Activated CD8-positive, alpha-beta T cell treated with anti-CD3 and anti-CD28 coated beads for 36 hours (primary cell): ENCODE measurements around the gene IGF2R. TPM values are rescaled to one million over a fixed set of nuclear protein-coding genes. Genes with fewer than 3 reads are reported as not detected.

Source experiments
- ATAC-seq: fragments of 200-7000 bp; cut with Tn5 transposase; one replicate; pipeline ENCODE4 v1.10.0; 2021; ENCODE audit warnings: mild to moderate bottlenecking, moderate library complexity
- CTCF ChIA-PET: fragments of 350-600 bp; sonication (Branson Sonifier 250); formaldehyde crosslinking; loops from one replicate; lab custom pipeline; 2021; ENCODE audit warnings: antibody characterized with exemption; lab: Charles Lee
- POLR2A ChIA-PET: fragments of 350-600 bp; sonication (Branson Sonifier 250); formaldehyde crosslinking; loops from one replicate; lab custom pipeline; 2021; ENCODE audit warnings: antibody characterized with exemption; lab: Charles Lee
- DNase-seq: peaks from one replicate; pipeline ENCODE4 v3.0.0-alpha.2; 2020
- H3K27ac Mint-ChIP-seq: one replicate; pipeline ENCODE4 v1.8.0; 2021; ENCODE audit warnings: mild to moderate bottlenecking, mixed read lengths
- H3K27me3 Mint-ChIP-seq: one replicate; pipeline ENCODE4 v1.8.0; 2021; ENCODE audit warnings: mixed read lengths
- H3K36me3 Mint-ChIP-seq: one replicate; pipeline ENCODE4 v1.8.0; 2021; ENCODE audit warnings: low read depth, mixed read lengths
- H3K4me1 Mint-ChIP-seq: one replicate; pipeline ENCODE4 v1.8.0; 2021; ENCODE audit warnings: low read depth, mixed read lengths
- H3K4me3 Mint-ChIP-seq: one replicate; pipeline ENCODE4 v1.8.0; 2021; ENCODE audit warnings: mild to moderate bottlenecking, moderate library complexity, mixed read lengths
- H3K9me3 Mint-ChIP-seq: one replicate; pipeline ENCODE4 v1.8.0; 2021; ENCODE audit warnings: mixed read lengths
- CTCF ChIP-seq: fragments of 200-600 bp; IDR thresholded peaks from one replicate; pipeline ENCODE4 v1.8.0; 2022; ENCODE audit warnings: antibody characterized with exemption, mild to moderate bottlenecking
- intact Hi-C: fragments of 100-400 bp; cut with micrococcal nuclease; formaldehyde crosslinking; loops from one replicate; pipeline ENCODE4 v1.10.0; 2022
- total RNA-seq, 2 experiments: library from RNA; stranded (reverse); gene quantifications; one replicate each; pipeline ENCODE4 v1.2.3, GENCODE V29; 2021

Gene IGF2R
- total RNA-seq, 2 experiments from 2014 or later = 81.7 to 82.4 TPM

- no peak for ATAC-seq
- no peak for DNase-seq
- H3K27me3 Mint-ChIP-seq = no peaks in the 10 kb centered on the region
- H3K4me3 Mint-ChIP-seq = no peak overlapping the region
- H3K4me1 Mint-ChIP-seq = peaks cover 48% of the 10 kb centered on the region
- no peak overlapping the region for H3K27ac Mint-ChIP-seq
- intact Hi-C loops = no loop called here
- TF ChIP-seq CTCF = no peak
- peaks cover 2% of the 10 kb centered on the region for H3K9me3 Mint-ChIP-seq
- ChIA-PET CTCF (interaction anchor here (1.0 kb wide), 1 partner anchor 10 kb away, joined by 3 read pairs; no protein-coding TSS in a partner anchor), POLR2A (interaction anchor here (1.0 to 1.2 kb wide), 2 partner anchors 13 to 28 kb away, joined by 3 to 4 read pairs; no protein-coding TSS in a partner anchor)
- H3K36me3 Mint-ChIP-seq = peaks cover 48% of the 10 kb centered on the region
Measured at GRCh38 chr6:160004419-160005175, 35.7 kb downstream of the IGF2R start.

GRCh38 chr6:160005211-160005610 is 36.3 kb downstream of the IGF2R start:
- Mint-ChIP-seq H3K27ac (no peak overlapping the region), H3K9me3 (no peaks in the 10 kb centered on the region), H3K4me3 (no peak overlapping the region), H3K36me3 (peaks cover 47% of the 10 kb centered on the region), H3K27me3 (no peaks in the 10 kb centered on the region), H3K4me1 (peaks cover 42% of the 10 kb centered on the region)
- ATAC-seq (no peak), DNase-seq (no peak)
- intact Hi-C loops = no loop called here
- TF ChIP-seq CTCF = no peak
- ChIA-PET POLR2A (interaction anchor here (1.2 kb wide), 1 partner anchor 14 kb away, joined by 3 read pairs; no protein-coding TSS in a partner anchor), CTCF (interaction anchor here (1.0 kb wide), 1 partner anchor 9 kb away, joined by 3 read pairs; no protein-coding TSS in a partner anchor)

GRCh38 chr6:160005861-160006540 is 37.1 kb downstream of the IGF2R start:
- H3K36me3 Mint-ChIP-seq = peaks cover 49% of the 10 kb centered on the region
- POLR2A ChIA-PET = no interaction called here
- intact Hi-C loops = no loop called here
- DNase-seq (no peak), ATAC-seq (peak; percentile 45)
- CTCF ChIA-PET = no interaction called here
- H3K27me3 Mint-ChIP-seq = no peaks in the 10 kb centered on the region
- H3K27ac Mint-ChIP-seq = no peak overlapping the region
- H3K9me3 Mint-ChIP-seq = no peaks in the 10 kb centered on the region
- H3K4me1 Mint-ChIP-seq = peaks cover 40% of the 10 kb centered on the region
- TF ChIP-seq CTCF = no peak
- peak overlapping the region; percentile 41 for H3K4me3 Mint-ChIP-seq

- ChIA-PET CTCF (interaction anchor here (1.1 kb wide), 1 partner anchor 9 kb away, joined by 3 read pairs; no protein-coding TSS in a partner anchor), POLR2A (interaction anchor here (1.1 kb wide), 1 partner anchor 27 kb away, joined by 3 read pairs; no protein-coding TSS in a partner anchor)
- Mint-ChIP-seq H3K9me3 (no peaks in the 10 kb centered on the region), H3K36me3 (peaks cover 61% of the 10 kb centered on the region), H3K4me3 (no peak overlapping the region), H3K27me3 (no peaks in the 10 kb centered on the region), H3K27ac (no peak overlapping the region), H3K4me1 (peaks cover 46% of the 10 kb centered on the region)
- intact Hi-C loops = no loop called here
- no peak for TF ChIP-seq CTCF
- ATAC-seq (no peak), DNase-seq (no peak)
Measured at GRCh38 chr6:160007145-160007544, 38.3 kb downstream of the IGF2R start.
